HCT116 (cell line): ENCODE data around the gene KLHL22.

ENCODE experiments used
- CTCF ChIP-seq, 3 experiments: fragments of 200-600 bp in 1 of 3; sonication (generic) in 1 of 3; IDR thresholded peaks in 2 of 3; conservative IDR thresholded peaks in 1 of 3; 2 replicates each; pipeline ENCODE4 v1.5.1; 2012 to 2017; ENCODE audit warnings: low read depth in 2 of 3, low read length in 2 of 3, antibody characterized with exemption in 1 of 3, borderline replicate concordance in 1 of 3, control low read depth in 1 of 3, mild to moderate bottlenecking in 1 of 3, mixed read lengths in 1 of 3, mixed run types in 1 of 3, moderate library complexity in 1 of 3; ENCODE audit not compliant: insufficient read depth in 1 of 3
- POLR2A ChIP-seq: IDR thresholded peaks from 2 replicates; pipeline ENCODE4 v1.7.0; 2011; ENCODE audit warnings: borderline replicate concordance; ENCODE audit not compliant: insufficient read depth, insufficient read length; ENCODE audit errors: extremely low read depth
- POLR2AphosphoS5 ChIP-seq: IDR thresholded peaks from 2 replicates; pipeline ENCODE4 v1.6.1; 2011; ENCODE audit warnings: mild to moderate bottlenecking, low read depth, low read length, moderate library complexity
- RAD21 ChIP-seq: IDR thresholded peaks from 2 replicates; pipeline ENCODE4 v1.6.1; 2012; ENCODE audit warnings: low read depth, mild to moderate bottlenecking
- REST ChIP-seq: IDR thresholded peaks from 2 replicates; pipeline ENCODE4 v1.6.1; 2012; ENCODE audit warnings: low read depth
- SIN3A ChIP-seq: IDR thresholded peaks from 2 replicates; pipeline ENCODE4 v1.6.1; 2012; ENCODE audit warnings: low read depth
- YY1 ChIP-seq: IDR thresholded peaks from 2 replicates; pipeline ENCODE4 v1.6.1; 2011; ENCODE audit warnings: low read length, low read depth, moderate library complexity, mild to moderate bottlenecking; ENCODE audit not compliant: insufficient replicate concordance; ENCODE audit errors: extremely low read depth

- TF ChIP-seq RAD21 (no peak), CTCF (IDR thresholded peaks at IDR 0.05 in 2 of 3, conservative IDR thresholded peaks at IDR 0.05 in 1 of 3; ENCODE audit: borderline replicate concordance in 1 of 3, insufficient read depth in 1 of 3, low read depth in 2 of 3, low read length in 2 of 3) (no peak), YY1 (no peak), REST (no peak), POLR2A (no peak), SIN3A (no peak), POLR2AphosphoS5 (no peak)
These were observed 24.3 kb downstream of the KLHL22 start for GRCh38 chr22:20471126-20471833.
